Upper lobe of right lung (tissue), 1 donor: ENCODE data around the gene ABLIM2. TPM values are rescaled to one million over a fixed set of nuclear protein-coding genes. Genes with fewer than 3 reads are reported as not detected.

Source experiments
- ATAC-seq: fragments of 200-7000 bp; cut with Tn5 transposase; one replicate; pipeline ENCODE4 v1.9.1; 2020; ENCODE audit warnings: mild to moderate bottlenecking, moderate library complexity
- DNase-seq: peaks from one replicate; pipeline ENCODE4 v3.0.0-alpha.2; 2020
- H3K27ac ChIP-seq: fragments of 200-600 bp; one replicate; pipeline ENCODE4 v1.8.0; 2022
- H3K27me3 ChIP-seq: fragments of 200-600 bp; one replicate; pipeline ENCODE4 v1.8.0; 2022; ENCODE audit warnings: mild to moderate bottlenecking
- H3K36me3 ChIP-seq: fragments of 200-600 bp; one replicate; pipeline ENCODE4 v1.8.0; 2022
- H3K4me1 ChIP-seq: fragments of 200-600 bp; one replicate; pipeline ENCODE4 v1.8.0; 2022
- H3K4me3 ChIP-seq: fragments of 200-600 bp; one replicate; pipeline ENCODE4 v1.8.0; 2022; ENCODE audit warnings: mild to moderate bottlenecking
- H3K9me3 ChIP-seq: fragments of 200-600 bp; one replicate; pipeline ENCODE4 v1.8.0; 2022
- CTCF ChIP-seq: fragments of 200-600 bp; IDR thresholded peaks from one replicate; pipeline ENCODE4 v1.8.0; 2022; ENCODE audit warnings: antibody characterized with exemption
- intact Hi-C: fragments of 100-400 bp; cut with DNase I; formaldehyde crosslinking; loops from one replicate; pipeline ENCODE4 v1.11.0; 2022
- total RNA-seq: library from RNA; stranded (reverse); fragmentation: NEBNext Ultra II Directional; extraction: Animal tissue kit (Norgen Biotek cat#: 25700); gene quantifications from one replicate; pipeline ENCODE4 v1.2.1, GENCODE V29; 2021
- donor health status: DM: no; HTN: yes; CAD: no; lungs with severe emphysema.

ABLIM2 gene
- total RNA-seq, 1 donor from 2014 or later = 12.7 TPM

GRCh38 chr4:8053688-8054449 is 104.7 kb downstream of the ABLIM2 start:
- no peak for TF ChIP-seq CTCF
- no peaks in the 10 kb centered on the region for H3K9me3 ChIP-seq
- H3K4me1 ChIP-seq = peaks cover 10% of the 10 kb centered on the region
- no peaks in the 10 kb centered on the region for H3K27me3 ChIP-seq
- no peak for ATAC-seq
- no peaks in the 10 kb centered on the region for H3K36me3 ChIP-seq
- no peak overlapping the region for H3K4me3 ChIP-seq
- intact Hi-C loops = no loop called here
- no peak for DNase-seq
- no peak overlapping the region for H3K27ac ChIP-seq

GRCh38 chr4:8052160-8052691 is 106.4 kb downstream of the ABLIM2 start:
- ATAC-seq (no peak), DNase-seq (no peak)
- intact Hi-C loops = no loop called here

GRCh38 chr4:8051644-8052043 is 107.0 kb downstream of the ABLIM2 start:
- no peak for TF ChIP-seq CTCF
- peaks cover 10% of the 10 kb centered on the region for H3K4me1 ChIP-seq
- H3K36me3 ChIP-seq = no peaks in the 10 kb centered on the region
- no peak overlapping the region for H3K27ac ChIP-seq
- H3K27me3 ChIP-seq = no peaks in the 10 kb centered on the region
- no peak for DNase-seq
- intact Hi-C loops = no loop called here
- no peaks in the 10 kb centered on the region for H3K9me3 ChIP-seq
- H3K4me3 ChIP-seq = no peak overlapping the region
- no peak for ATAC-seq

More at GRCh38 chr4:8052160-8052691, 106.4 kb downstream of the ABLIM2 start:
- H3K9me3 ChIP-seq = no peaks in the 10 kb centered on the region
- no peaks in the 10 kb centered on the region for H3K36me3 ChIP-seq
- no peak overlapping the region for H3K27ac ChIP-seq
- H3K4me1 ChIP-seq = peaks cover 10% of the 10 kb centered on the region
- no peak for TF ChIP-seq CTCF
- no peaks in the 10 kb centered on the region for H3K27me3 ChIP-seq
- no peak overlapping the region for H3K4me3 ChIP-seq

- intact Hi-C loops = no loop called here
- DNase-seq (peak; percentile 87), ATAC-seq (peak; percentile 73)
- Histone ChIP-seq H3K27me3 (no peaks in the 10 kb centered on the region), H3K27ac (peak overlapping the region; percentile 70), H3K36me3 (no peaks in the 10 kb centered on the region), H3K9me3 (no peaks in the 10 kb centered on the region), H3K4me3 (no peak overlapping the region), H3K4me1 (peaks cover 10% of the 10 kb centered on the region)
- TF ChIP-seq CTCF = no peak
Observed at GRCh38 chr4:8050555-8051206, 107.9 kb downstream of the ABLIM2 start.

GRCh38 chr4:8050180-8050554 is 108.4 kb downstream of the ABLIM2 start:
- H3K36me3 ChIP-seq = no peaks in the 10 kb centered on the region
- ATAC-seq = no peak
- no peak overlapping the region for H3K4me3 ChIP-seq
- intact Hi-C loops = no loop called here
- no peaks in the 10 kb centered on the region for H3K27me3 ChIP-seq
- H3K27ac ChIP-seq = peak overlapping the region; percentile 70
- no peaks in the 10 kb centered on the region for H3K9me3 ChIP-seq
- H3K4me1 ChIP-seq = peaks cover 10% of the 10 kb centered on the region
- no peak for DNase-seq
- TF ChIP-seq CTCF = no peak
